HepG2 (cell line): ENCODE measurements around the gene MTIF3. TPM values are rescaled to one million over a fixed set of nuclear protein-coding genes. Genes with fewer than 3 reads are reported as not detected.
A peak's percentile ranks its signal among the peaks of the same experiment; 100 is the strongest.

Source experiments
- ARID4A ChIP-seq: sonication (generic); formaldehyde crosslinking; IDR thresholded peaks from 2 replicates; pipeline ENCODE4 v1.5.0; 2020; ENCODE audit warnings: mild to moderate bottlenecking, missing genetic modification reagents, borderline replicate concordance
- BHLHE40 ChIP-seq: IDR thresholded peaks from 2 replicates; pipeline ENCODE4 v1.6.1; 2011; ENCODE audit warnings: low read length, improper control_type of control experiment
- CC2D1A ChIP-seq: sonication (generic); formaldehyde crosslinking; IDR thresholded peaks from 2 replicates; pipeline ENCODE4 v1.8.1; 2023; ENCODE audit warnings: mild to moderate bottlenecking, missing genetic modification reagents
- E2F2 ChIP-seq: sonication (generic); formaldehyde crosslinking; IDR thresholded peaks from 2 replicates; pipeline ENCODE4 v1.4.0; 2020; ENCODE audit warnings: missing genetic modification reagents, borderline replicate concordance
- EHMT2 ChIP-seq: fragments of 200-600 bp; sonication (generic); IDR thresholded peaks from 2 replicates; pipeline ENCODE4 v1.7.0; 2017; ENCODE audit warnings: antibody characterized with exemption, low read depth, low read length, borderline replicate concordance
- ELF4 ChIP-seq: sonication (generic); formaldehyde crosslinking; IDR thresholded peaks from 2 replicates; pipeline ENCODE4 v1.5.0; 2020; ENCODE audit warnings: missing genetic modification reagents, mild to moderate bottlenecking, moderate library complexity, borderline replicate concordance
- ETV5 ChIP-seq: IDR thresholded peaks from 2 replicates; pipeline ENCODE4 v1.6.1; 2018; ENCODE audit warnings: missing biosample characterization, missing genetic modification reagents, inconsistent platforms, borderline replicate concordance
- HINFP ChIP-seq: sonication (generic); formaldehyde crosslinking; IDR thresholded peaks from 2 replicates; pipeline ENCODE4 v1.4.0; 2020; ENCODE audit warnings: low read depth, mild to moderate bottlenecking, missing genetic modification reagents
- HOXA5 ChIP-seq: sonication (generic); formaldehyde crosslinking; IDR thresholded peaks from 2 replicates; pipeline ENCODE4 v1.4.0; 2020; ENCODE audit warnings: missing genetic modification reagents
- KLF12 ChIP-seq: sonication (generic); formaldehyde crosslinking; IDR thresholded peaks from 2 replicates; pipeline ENCODE4 v1.4.0; 2020; ENCODE audit warnings: missing genetic modification reagents, borderline replicate concordance
- MTF1 ChIP-seq: sonication (generic); formaldehyde crosslinking; IDR thresholded peaks from 2 replicates; pipeline ENCODE4 v1.5.0; 2020; ENCODE audit warnings: missing genetic modification reagents
- NFIC ChIP-seq: IDR thresholded peaks from 2 replicates; pipeline ENCODE4 v1.6.1; 2012; ENCODE audit warnings: mild to moderate bottlenecking, low read length, inconsistent platforms
- NR2F6 ChIP-seq, 2 experiments: IDR thresholded peaks; 2 replicates each; pipeline ENCODE4 v1.6.1; 2016; ENCODE audit warnings: antibody characterized with exemption in 1 of 2, mild to moderate bottlenecking in 1 of 2
- PAX8 ChIP-seq: sonication (generic); formaldehyde crosslinking; IDR thresholded peaks from 2 replicates; pipeline ENCODE4 v1.8.0; 2022; ENCODE audit warnings: mild to moderate bottlenecking, missing genetic modification reagents, borderline replicate concordance
- RCOR2 ChIP-seq: IDR thresholded peaks from 2 replicates; pipeline ENCODE4 v1.6.1; 2016; ENCODE audit warnings: missing biosample characterization, missing genetic modification reagents
- SALL1 ChIP-seq: sonication (generic); formaldehyde crosslinking; IDR thresholded peaks from 2 replicates; pipeline ENCODE4 v1.8.0; 2022; ENCODE audit warnings: mild to moderate bottlenecking, missing genetic modification reagents
- SMYD3 ChIP-seq: sonication (generic); formaldehyde crosslinking; IDR thresholded peaks from 2 replicates; pipeline ENCODE4 v1.8.1; 2023; ENCODE audit warnings: mild to moderate bottlenecking, missing genetic modification reagents
- TAF15 ChIP-seq: fragments of 200-400 bp; formaldehyde crosslinking; IDR thresholded peaks from one replicate; pipeline ENCODE4 v1.6.1; 2018; ENCODE audit warnings: mild to moderate bottlenecking, low read depth, low read length; ENCODE audit not compliant: poor library complexity, severe bottlenecking
- YEATS4 ChIP-seq: sonication (generic); formaldehyde crosslinking; IDR thresholded peaks from 2 replicates; pipeline ENCODE4 v1.4.0; 2020; ENCODE audit warnings: missing genetic modification reagents, borderline replicate concordance
- ZBTB7B ChIP-seq: sonication (generic); formaldehyde crosslinking; IDR thresholded peaks from 2 replicates; pipeline ENCODE4 v1.4.0; 2020; ENCODE audit warnings: missing genetic modification reagents
- ZNF431 ChIP-seq: sonication (generic); formaldehyde crosslinking; IDR thresholded peaks from 2 replicates; pipeline ENCODE4 v1.9.0; 2022; ENCODE audit warnings: missing genetic modification reagents, low read depth, mild to moderate bottlenecking, borderline replicate concordance
- ZNF556 ChIP-seq: sonication (generic); formaldehyde crosslinking; IDR thresholded peaks from 2 replicates; pipeline ENCODE4 v1.4.0; 2020; ENCODE audit warnings: mild to moderate bottlenecking, missing genetic modification reagents, borderline replicate concordance
- ZSCAN25 ChIP-seq: sonication (generic); formaldehyde crosslinking; IDR thresholded peaks from 2 replicates; pipeline ENCODE4 v1.8.0; 2022; ENCODE audit warnings: mild to moderate bottlenecking, missing genetic modification reagents
- polyA plus RNA-seq, 8 experiments: library from polyadenylated mRNA; depleted of rRNA in 3 of 8; stranded (reverse) in 7 of 8; unstranded in 1 of 8; fragments of >200 nt; fragmentation: Illumina TruSeq in 4 of 8; extraction: Trizol in 4 of 8; gene quantifications; 2 replicates each; pipeline versions ENCODE4 v1.2.1 to v1.2.3, GENCODE V29; 2011 to 2016; ENCODE audit warnings: low read depth in 4 of 8, missing spikeins in 1 of 8, mixed read lengths in 1 of 8; ENCODE audit not compliant: insufficient read depth in 1 of 8
- total RNA-seq, 5 experiments: library from RNA; depleted of rRNA; stranded (reverse); fragments of >200 nt; fragmentation: Illumina TruSeq; extraction: Trizol; gene quantifications; 2 replicates each; pipeline ENCODE4 v1.2.3, GENCODE V29; 2016; ENCODE audit warnings: low read depth in 1 of 5

MTIF3 gene
- total and polyA plus RNA-seq, 2 of the 13 experiments (the other 11 are each of a cell fraction or from before 2014, with no cell fraction given): 33.7 to 40.6 TPM

- peak; percentile 86 for TF ChIP-seq SALL1 (CRISPR knock-in tag)
- TF ChIP-seq RCOR2 (CRISPR knock-in tag): peak; percentile 39; the same call in 1 of the 2 replicates
- no peak for TF ChIP-seq BHLHE40
- TF ChIP-seq CC2D1A: no peak
- no peak for TF ChIP-seq TAF15
- 0 out of 2 replicates have a peak, but pooled peaks have one; percentile 37 for TF ChIP-seq SMYD3
- TF ChIP-seq PAX8 (CRISPR knock-in tag): no peak
- TF ChIP-seq ETV5: peak; percentile 63
- no peak; the same call in 1 of the 2 replicates for TF ChIP-seq YEATS4 (CRISPR knock-in tag)
- no peak for TF ChIP-seq HOXA5 (CRISPR knock-in tag)
- TF ChIP-seq NR2F6 (IDR thresholded peaks at IDR 0.05): no peak
- TF ChIP-seq NR2F6 (CRISPR knock-in tag; IDR thresholded peaks at IDR 0.05): 0 out of 2 replicates have a peak, but pooled peaks have one; percentile 36
- TF ChIP-seq EHMT2: peak; percentile 62; the same call in 1 of the 2 replicates
- 0 out of 2 replicates have a peak, but pooled peaks have one; percentile 30 for TF ChIP-seq ZNF431 (CRISPR knock-in tag)
- TF ChIP-seq E2F2: no peak
- TF ChIP-seq ZBTB7B: peak; percentile 66; the same call in 1 of the 2 replicates
- no peak for TF ChIP-seq ZSCAN25 (CRISPR knock-in tag)
- no peak for TF ChIP-seq MTF1
- TF ChIP-seq NFIC: 0 out of 2 replicates have a peak, but pooled peaks have one; percentile 27
- TF ChIP-seq ELF4: no peak
- TF ChIP-seq HINFP (CRISPR knock-in tag): 0 out of 2 replicates have a peak, but pooled peaks have one; percentile 12
- TF ChIP-seq ARID4A: peak; percentile 44; the same call in 1 of the 2 replicates
- TF ChIP-seq ZNF556 (CRISPR knock-in tag): 0 out of 2 replicates have a peak, but pooled peaks have one; percentile 23
- no peak for TF ChIP-seq KLF12
Observed at GRCh38 chr13:27396252-27396846, 54.0 kb downstream of the MTIF3 start (continued).
